ENCODE data around the gene TRIM62.

GRCh38 chr1:33123266-33123665 lies 58.6 kb downstream of the TRIM62 start:
- TF ChIP-seq YY1 (IDR thresholded peaks at IDR 0.05; ENCODE audit: insufficient read depth, insufficient read length) (no peak), ZNF274 (IDR thresholded peaks at IDR 0.05; ENCODE audit: low read depth, low read length) (no peak)
